Cerebellar nuclear complex (tissue), 1 donor: Measurements from ENCODE around the gene NSRP1.
"Not testable (repeated sequence)": the region's sequence is repeated elsewhere in the genome, so short reads cannot be mapped to it uniquely, and the experiment has no call there.

Experiments
- DNase-seq, 2 experiments: peaks; one replicate each; lab custom pipeline; 2025; lab: John Stamatoyannopoulos, UW

Gene NSRP1

GRCh38 chr17:30118635-30119034 is 2.0 kb downstream of the NSRP1 start:
- DNase-seq = not testable (repeated sequence)

- no peak for DNase-seq
Observed at GRCh38 chr17:30124273-30124796, 7.7 kb downstream of the NSRP1 start.

DNA sequence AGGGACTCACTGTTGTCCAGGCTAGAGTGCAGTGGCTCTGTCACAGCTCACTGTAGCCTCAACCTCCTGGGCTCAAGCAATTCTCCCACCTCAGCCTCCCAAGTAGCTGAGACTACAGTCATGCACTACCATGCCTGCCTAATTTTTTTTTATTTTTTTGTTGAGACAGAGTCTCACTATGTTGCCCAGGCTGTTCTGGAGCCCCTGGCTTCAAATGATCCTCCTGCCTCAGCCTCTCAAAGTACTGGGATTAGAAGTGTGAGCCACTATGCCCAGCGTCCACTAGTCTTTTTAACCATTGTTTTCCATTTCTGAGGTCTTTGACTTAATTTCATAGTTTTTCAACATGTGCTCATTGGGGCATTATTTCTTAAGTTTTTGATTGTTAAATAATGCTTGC is 13.5 kb downstream of the NSRP1 start:
- DNase-seq = no peak

GRCh38 chr17:30132615-30133014 is 16.0 kb downstream of the NSRP1 start:
- no peak for DNase-seq

DNA sequence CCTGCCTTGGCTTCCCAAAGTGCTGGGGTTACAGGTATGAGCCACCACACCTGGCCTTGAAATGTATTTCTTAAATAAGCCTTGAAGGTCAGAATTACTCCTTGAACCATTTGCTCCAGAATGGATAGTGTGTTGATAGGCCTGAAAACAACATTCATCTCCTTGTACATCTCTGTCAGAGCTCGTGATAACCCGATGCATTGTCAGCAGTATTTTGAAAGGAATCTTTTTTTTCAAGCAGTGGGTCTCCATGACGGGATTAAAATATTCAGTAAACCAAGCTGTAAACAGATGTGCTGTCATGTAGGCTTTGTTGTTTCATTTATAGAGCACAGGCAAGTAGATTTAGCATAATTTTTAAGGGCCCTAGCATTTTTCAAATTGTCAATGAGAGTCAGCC is 16.6 kb downstream of the NSRP1 start:
- DNase-seq = no peak

DNA sequence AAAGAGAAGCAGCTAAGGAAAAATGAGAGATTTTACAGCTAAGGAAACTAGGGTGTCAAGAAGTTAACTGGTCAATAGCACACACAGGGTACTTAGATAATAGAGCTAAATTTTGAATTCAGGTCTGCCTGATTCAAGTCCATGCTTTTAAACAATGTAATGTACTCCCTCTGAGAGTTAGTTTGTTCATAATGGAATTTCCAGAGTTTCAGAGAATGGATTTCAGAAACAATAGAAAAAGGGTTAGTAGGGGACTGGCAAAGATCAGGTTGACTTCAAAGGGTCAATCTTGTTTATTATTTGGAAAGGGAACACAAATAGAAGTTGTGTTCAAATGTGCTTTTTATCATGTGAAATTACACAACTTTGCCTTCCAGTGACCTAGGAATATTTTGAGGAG is 17.9 kb downstream of the NSRP1 start:
- DNase-seq = no peak

DNA sequence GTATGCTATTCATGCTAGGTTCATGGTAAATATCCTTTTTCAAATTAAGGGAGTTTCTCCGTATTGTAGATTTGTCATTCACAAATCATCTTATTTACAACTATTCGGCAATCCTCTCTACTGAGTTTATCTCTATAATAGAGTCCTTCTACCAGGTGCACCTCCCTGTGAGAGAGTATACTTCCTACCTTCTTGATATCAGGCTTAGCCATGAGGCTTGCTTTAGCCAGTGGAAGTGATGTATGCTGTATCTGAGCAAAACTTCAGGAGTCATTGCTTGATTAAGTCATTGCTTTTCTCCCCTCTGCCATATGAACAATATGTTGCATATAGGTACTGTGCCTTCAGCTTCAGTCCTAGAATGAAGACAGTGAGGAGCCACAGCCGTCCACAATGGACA is 20.5 kb downstream of the NSRP1 start:
- no peak for DNase-seq

DNA sequence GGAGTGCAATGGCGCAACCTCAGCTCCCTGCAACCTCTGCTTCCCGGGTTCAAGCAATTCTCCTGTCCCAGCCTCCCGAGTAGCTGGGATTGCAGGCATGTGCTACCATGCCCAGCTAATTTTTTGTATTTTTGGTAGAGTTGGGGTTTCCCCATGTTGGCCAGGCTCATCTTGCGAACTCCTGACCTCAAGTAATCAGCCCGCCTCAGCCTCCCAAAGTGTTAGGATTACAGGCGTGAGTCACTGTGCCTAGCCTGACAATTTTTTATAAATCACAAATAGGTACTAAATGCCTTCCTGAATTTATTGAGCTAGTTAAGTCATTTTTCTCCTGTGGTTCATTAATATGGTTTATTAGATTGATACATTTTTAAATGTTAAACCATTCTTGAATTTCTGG is 31.2 kb downstream of the NSRP1 start:
- DNase-seq = not testable (repeated sequence)

GRCh38 chr17:30148376-30148775 is 31.8 kb downstream of the NSRP1 start:
- no peak for DNase-seq

GRCh38 chr17:30151471-30151870 is 34.9 kb downstream of the NSRP1 start:
- DNase-seq = no peak

DNA sequence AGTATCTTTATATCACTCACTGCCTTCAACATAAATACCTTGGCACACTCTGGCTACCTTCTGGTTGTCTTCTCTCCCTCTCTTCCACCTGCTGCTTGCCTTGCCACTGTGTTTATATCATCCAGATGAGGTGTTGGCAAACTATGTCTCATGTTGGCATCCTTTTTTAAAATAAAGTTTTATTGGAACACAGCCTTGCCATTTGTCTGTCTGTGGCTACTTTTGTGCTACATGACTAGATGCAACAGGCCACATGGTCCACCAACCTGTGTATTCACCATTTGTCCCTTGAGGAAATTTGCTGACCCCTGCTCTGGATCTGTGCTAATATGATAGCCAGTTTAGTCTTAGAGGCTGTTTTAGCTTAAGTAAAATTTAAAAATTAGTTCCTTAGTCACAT is 36.8 kb downstream of the NSRP1 start:
- no peak for DNase-seq

- no peak for DNase-seq
Observed at GRCh38 chr17:30155389-30155788, 38.8 kb downstream of the NSRP1 start.

DNA sequence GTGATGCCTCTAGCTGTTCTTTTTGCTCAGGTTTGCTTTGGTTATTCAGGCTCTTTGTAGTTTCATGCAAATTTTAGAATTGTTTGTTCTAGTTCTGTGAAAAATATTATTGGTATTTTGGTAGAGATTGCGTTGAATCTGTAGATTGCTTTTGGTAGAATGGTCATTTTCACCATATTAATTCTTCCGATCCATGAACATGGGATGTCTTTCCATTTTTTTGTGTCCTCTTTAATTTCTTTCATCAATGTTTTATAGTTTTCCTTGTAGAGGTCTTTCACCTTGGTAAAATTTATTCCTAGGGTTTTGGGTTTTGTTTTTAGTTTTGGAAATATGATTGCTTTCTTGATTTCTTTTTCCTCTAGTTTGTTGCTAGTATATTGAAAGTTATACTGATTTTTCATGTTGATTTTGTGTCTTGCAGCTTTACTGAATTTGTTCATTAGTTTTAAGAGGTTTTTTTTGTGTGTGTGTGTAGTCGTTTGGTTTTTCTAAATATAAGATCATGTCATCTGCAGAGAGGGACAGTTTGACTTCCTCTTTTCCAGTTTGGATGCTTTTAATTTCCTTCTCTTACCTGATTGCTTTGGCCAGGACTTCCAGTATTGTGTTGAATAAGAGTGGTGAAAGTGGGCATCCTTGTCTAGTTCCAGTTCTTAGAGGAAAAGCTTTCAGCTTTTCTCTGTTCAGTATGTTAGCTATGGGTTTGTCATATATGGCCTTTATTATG is 42.4 kb downstream of the NSRP1 start:
- no peak for DNase-seq

- no peak for DNase-seq
Observed at GRCh38 chr17:30160419-30161172, 44.0 kb downstream of the NSRP1 start.

DNA sequence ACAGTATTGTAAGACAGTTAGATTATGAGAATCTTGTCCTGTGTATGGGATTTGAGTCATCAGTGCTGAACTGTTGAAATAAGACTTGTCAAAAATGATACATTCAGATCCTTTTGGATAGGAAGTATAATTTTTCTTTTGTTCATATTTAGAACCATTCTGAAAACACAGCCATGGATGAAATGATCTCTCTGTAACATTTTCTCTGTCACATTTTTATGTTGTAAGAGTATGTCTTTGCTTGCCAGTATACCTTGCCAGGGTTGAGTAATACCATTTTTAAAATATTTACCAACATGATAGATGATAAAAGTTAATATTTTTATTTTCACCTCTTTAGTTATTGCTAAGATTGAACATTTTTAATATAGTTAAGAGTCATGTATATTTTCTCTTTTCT is 45.0 kb downstream of the NSRP1 start:
- DNase-seq = no peak

- DNase-seq = no peak
Observed at GRCh38 chr17:30164531-30164930, 47.9 kb downstream of the NSRP1 start.

DNA sequence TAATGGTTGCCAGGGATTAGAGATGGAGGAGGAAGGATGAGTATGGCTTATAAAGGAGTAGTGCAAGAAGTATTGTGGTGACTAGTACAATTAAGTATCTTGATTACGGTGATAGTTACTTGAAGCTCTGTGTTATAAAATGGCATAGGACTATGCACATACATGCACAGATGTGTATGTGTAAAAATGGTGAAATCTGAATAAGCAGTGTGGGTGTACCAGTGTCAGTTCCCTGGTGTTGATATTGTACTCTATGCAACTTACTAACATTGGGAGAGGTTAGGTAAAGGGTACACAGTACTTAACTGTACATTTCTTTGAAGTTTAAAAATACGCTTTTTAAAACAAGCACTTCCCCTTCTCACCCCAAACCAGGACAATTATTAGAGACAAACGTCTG is 48.5 kb downstream of the NSRP1 start:
- DNase-seq = no peak

DNA sequence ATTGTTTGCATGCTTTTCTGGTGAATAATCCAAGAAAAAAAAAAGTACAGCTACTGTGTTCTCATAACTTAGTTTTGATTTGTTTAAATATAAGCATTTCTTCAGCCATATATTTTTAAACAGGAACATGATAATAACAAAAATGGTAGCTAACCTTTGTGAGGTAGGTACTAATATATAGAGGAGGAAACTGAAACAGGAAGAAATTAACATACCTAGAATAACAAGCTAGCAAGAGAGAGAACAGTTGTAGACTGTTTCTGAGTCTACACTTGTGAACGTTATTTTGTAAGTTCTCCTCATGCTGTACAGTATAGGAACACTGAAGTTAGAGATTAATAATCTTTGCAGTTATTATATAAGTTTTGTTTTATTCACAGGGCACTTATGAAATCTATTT is 49.3 kb downstream of the NSRP1 start:
- no peak for DNase-seq

- no peak for DNase-seq
Observed at GRCh38 chr17:30170415-30170987, 53.9 kb downstream of the NSRP1 start.

DNA sequence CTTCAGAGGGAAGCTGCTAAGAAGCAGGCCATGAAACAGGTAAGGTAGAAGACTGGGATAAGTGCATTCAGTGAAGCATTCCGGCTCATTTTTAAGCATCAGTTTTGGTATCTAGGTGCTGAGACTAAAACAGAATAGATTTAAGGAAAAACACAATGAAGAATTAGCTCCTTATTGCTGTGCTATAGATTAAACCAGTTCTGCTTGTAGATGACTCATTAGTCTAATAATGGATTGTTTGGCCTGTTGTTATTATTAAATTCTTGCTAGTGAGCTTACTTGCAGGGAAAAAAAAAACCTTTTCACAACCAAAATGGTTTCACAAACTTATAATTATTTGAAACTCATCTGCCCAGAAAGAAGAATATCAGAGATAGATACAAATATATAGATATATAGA is 55.9 kb downstream of the NSRP1 start:
- DNase-seq = no peak

DNA sequence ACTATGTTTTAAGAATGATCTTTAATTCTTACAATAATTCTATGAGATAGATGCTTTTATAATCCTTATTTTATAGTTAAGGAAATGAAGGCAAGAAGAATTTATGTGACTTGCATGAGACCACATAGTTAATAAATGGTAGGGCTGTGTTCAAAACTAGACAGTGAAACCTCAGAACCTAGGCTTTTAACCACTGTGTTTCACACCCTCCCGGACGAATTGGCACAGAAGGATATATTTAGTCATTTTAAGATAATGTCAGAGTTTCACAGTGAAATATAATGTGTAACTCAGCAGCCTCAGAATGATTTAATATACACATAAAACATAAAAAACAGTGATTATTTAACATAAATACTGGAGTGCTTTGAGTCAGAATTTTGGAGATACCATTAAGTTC is 57.0 kb downstream of the NSRP1 start:
- DNase-seq = no peak

DNA sequence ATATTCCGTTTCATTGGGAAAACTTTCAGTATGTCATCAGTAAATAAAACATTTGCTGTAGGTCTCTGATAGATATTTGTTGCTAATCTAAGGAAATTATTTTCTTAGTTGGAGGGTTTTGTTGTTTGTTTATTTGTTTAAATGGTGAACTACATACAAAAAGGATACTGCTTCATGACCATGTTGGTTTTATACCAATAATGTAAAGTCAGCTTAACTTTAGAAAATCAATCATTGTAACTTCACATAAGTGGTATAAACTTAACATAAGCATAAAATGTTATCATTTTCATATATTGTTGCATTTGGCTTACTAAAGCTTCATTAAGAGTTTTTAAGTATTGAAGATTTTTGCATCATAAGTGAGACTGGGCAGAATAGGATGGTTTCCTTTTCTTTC is 57.9 kb downstream of the NSRP1 start:
- DNase-seq = no peak

DNA sequence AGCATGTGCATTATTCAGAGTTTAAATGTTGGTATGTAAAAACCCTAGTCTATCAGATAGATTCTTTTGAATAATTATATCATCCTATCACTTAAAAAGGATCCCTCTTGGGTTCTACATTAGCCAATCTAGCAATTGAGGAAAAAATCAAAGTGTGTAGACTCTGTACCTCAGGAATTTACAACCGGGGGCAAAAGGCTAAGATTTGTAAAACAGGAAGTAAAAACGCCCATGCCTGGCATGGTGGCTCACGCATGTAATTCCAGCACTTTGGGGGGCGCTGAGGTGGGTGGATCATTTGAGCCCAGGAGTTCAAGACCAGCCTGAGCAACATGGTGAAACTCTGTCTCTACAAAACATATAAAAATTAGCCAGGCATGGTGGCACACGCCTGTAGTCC is 60.2 kb downstream of the NSRP1 start:
- no peak for DNase-seq
